HG02981 (cell line): ENCODE results near the gene MIPEP.
A peak's percentile ranks its signal among the peaks of the same experiment; 100 is the strongest.

Experiments
- ATAC-seq: cut with Tn5 transposase; IDR thresholded peaks from one replicate; pipeline ENCODE4 v1.9.1; 2021; ENCODE audit warnings: mild to moderate bottlenecking, moderate library complexity; ENCODE audit not compliant: unreplicated experiment

MIPEP gene

GRCh38 chr13:23855360-23855759 is 33.8 kb downstream of the MIPEP start:
- no peak for ATAC-seq

GRCh38 chr13:23852351-23852750 is 36.8 kb downstream of the MIPEP start:
- peak; percentile 64 for ATAC-seq

GRCh38 chr13:23851106-23851505 is 38.1 kb downstream of the MIPEP start:
- ATAC-seq: no peak

- ATAC-seq: no peak
Observed at GRCh38 chr13:23850134-23850533, 39.1 kb downstream of the MIPEP start.

GRCh38 chr13:23849670-23850069 is 39.5 kb downstream of the MIPEP start:
- no peak for ATAC-seq

- no peak for ATAC-seq
Observed at GRCh38 chr13:23848646-23849141, 40.5 kb downstream of the MIPEP start.

- ATAC-seq: no peak
Observed at GRCh38 chr13:23848019-23848418, 41.2 kb downstream of the MIPEP start.

GRCh38 chr13:23847497-23847896 is 41.7 kb downstream of the MIPEP start:
- ATAC-seq: no peak

GRCh38 chr13:23845105-23845725 is 44.0 kb downstream of the MIPEP start:
- no peak for ATAC-seq

GRCh38 chr13:23844132-23844531 is 45.1 kb downstream of the MIPEP start:
- ATAC-seq: no peak

- ATAC-seq: no peak
Observed at GRCh38 chr13:23843436-23843835, 45.8 kb downstream of the MIPEP start.

- ATAC-seq: no peak
Observed at GRCh38 chr13:23842406-23842805, 46.8 kb downstream of the MIPEP start.

GRCh38 chr13:23833733-23834611 is 55.2 kb downstream of the MIPEP start:
- no peak for ATAC-seq

GRCh38 chr13:23828866-23829265 is 60.3 kb downstream of the MIPEP start:
- no peak for ATAC-seq

- ATAC-seq: no peak
Observed at GRCh38 chr13:23828086-23828485, 61.1 kb downstream of the MIPEP start.

- ATAC-seq: no peak
Observed at GRCh38 chr13:23825179-23825578, 64.0 kb downstream of the MIPEP start.

- ATAC-seq: no peak
Observed at GRCh38 chr13:23824371-23824770, 64.8 kb downstream of the MIPEP start.

- no peak for ATAC-seq
Observed at GRCh38 chr13:23822252-23822824, 66.9 kb downstream of the MIPEP start.

- no peak for ATAC-seq
Observed at GRCh38 chr13:23820530-23820929, 68.7 kb downstream of the MIPEP start.

- ATAC-seq: no peak
Observed at GRCh38 chr13:23817830-23818229, 71.4 kb downstream of the MIPEP start.

- no peak for ATAC-seq
Observed at GRCh38 chr13:23817136-23817535, 72.1 kb downstream of the MIPEP start.

GRCh38 chr13:23813635-23814034 is 75.6 kb downstream of the MIPEP start:
- no peak for ATAC-seq
